Adrenal gland (tissue), 5 donors: ENCODE measurements around the gene ZNF780B.

Experiments used
- CTCF ChIP-seq, 6 experiments: fragments of 450-650 bp in 4 of 6; fragments of 200-600 bp in 2 of 6; sonication (generic) in 1 of 6; IDR thresholded peaks; 1 replicate in 5 of 6; 2 replicates in 1 of 6; pipeline versions ENCODE4 v1.5.1 to v1.8.0; 2016 to 2021; ENCODE audit warnings: antibody characterized with exemption in 6 of 6, mild to moderate bottlenecking in 2 of 6, moderate library complexity in 1 of 6
- POLR2A ChIP-seq, 2 donors: fragments of 450-650 bp; IDR thresholded peaks; one replicate each; pipeline ENCODE4 v1.6.1; 2017; ENCODE audit warnings: antibody characterized with exemption in 2 of 2, mild to moderate bottlenecking in 2 of 2, moderate library complexity in 1 of 2
- donor health status: DM: no; HTN: no; CAD: no.

GRCh38 chr19:40054632-40055031, 1.4 kb downstream of the ZNF780B start:
- TF ChIP-seq CTCF (IDR thresholded peaks at IDR 0.05) (no peak), POLR2A (IDR thresholded peaks at IDR 0.05) (no peak)
